Fibroblast of lung (primary cell): Measurements from ENCODE around the gene BDH1.

Source experiments
- CTCF ChIP-seq, 2 donors: IDR thresholded peaks in 1 of 2; conservative IDR thresholded peaks in 1 of 2; 1 replicate in 1 of 2; 2 replicates in 1 of 2; pipeline ENCODE4 v1.5.1; 2011 to 2012; ENCODE audit warnings: low read length in 2 of 2, control low read depth in 1 of 2, inconsistent platforms in 1 of 2, low read depth in 1 of 2, mild to moderate bottlenecking in 1 of 2
- EZH2 ChIP-seq: IDR thresholded peaks from 2 replicates; pipeline ENCODE4 v1.5.1; 2012; ENCODE audit warnings: low read length, control low read depth, mild to moderate bottlenecking; ENCODE audit errors: missing control alignments

GRCh38 chr3:197510642-197511018 is 45.1 kb downstream of the BDH1 start:
- TF ChIP-seq CTCF (conservative IDR thresholded peaks at IDR 0.05 in 1 of 2, IDR thresholded peaks at IDR 0.05 in 1 of 2; ENCODE audit: low read depth in 1 of 2, low read length in 2 of 2), result no peak
- TF ChIP-seq EZH2, result no peak
